Ovary (tissue), 10 donors: ENCODE results near the gene OCIAD2. TPM values are rescaled to one million over a fixed set of nuclear protein-coding genes. Genes with fewer than 3 reads are reported as not detected.

Experiments used
- DNase-seq, 5 donors: peaks; one replicate each; pipeline ENCODE4 v3.0.0-alpha.2; 2019 to 2020
- H3K27ac ChIP-seq, 2 donors: fragments of 200-600 bp; one replicate each; pipeline versions ENCODE4 v1.5.1 to v1.8.0; 2019 to 2022
- H3K27me3 ChIP-seq: fragments of 200-600 bp; one replicate; pipeline ENCODE4 v1.8.0; 2022
- H3K36me3 ChIP-seq: fragments of 200-600 bp; sonication (generic); one replicate; pipeline ENCODE4 v1.5.1; 2019
- H3K4me1 ChIP-seq: one replicate; pipeline ENCODE4 v1.8.1; 2013; ENCODE audit warnings: mild to moderate bottlenecking, moderate library complexity; ENCODE audit not compliant: insufficient read depth
- H3K4me3 ChIP-seq: fragments of 200-600 bp; sonication (generic); one replicate; pipeline ENCODE4 v1.5.1; 2017
- H3K9me3 ChIP-seq, 2 donors: fragments of 200-600 bp in 1 of 2; sonication (generic) in 1 of 2; one replicate each; pipeline versions ENCODE4 v1.5.1 to v1.8.1; 2013 to 2019; ENCODE audit warnings: mild to moderate bottlenecking in 1 of 2, moderate library complexity in 1 of 2
- EP300 ChIP-seq: sonication (generic); formaldehyde crosslinking; IDR thresholded peaks from one replicate; pipeline ENCODE4 v1.6.1; 2017; ENCODE audit warnings: antibody characterized with exemption
- POLR2A ChIP-seq: fragments of 450-650 bp; IDR thresholded peaks from one replicate; pipeline ENCODE4 v1.6.1; 2017; ENCODE audit warnings: antibody characterized with exemption, mild to moderate bottlenecking, moderate library complexity
- WGBS, 3 donors: extraction: QIAGEN DNeasy Blood & Tissue Kit in 1 of 3; methylation state at CpG; one replicate each; pipeline versions ENCODE4 v1.1.5 to v1.1.7; 2013 to 2017; 5-methylcytosine and 5-hydroxymethylcytosine counted together
- intact Hi-C, 4 donors: fragments of 100-400 bp; cut with DNase I; formaldehyde crosslinking; loops; one replicate each; pipeline versions ENCODE4 v1.11.0 to v1.15.1; 2022 to 2023
- long read RNA-seq, 3 donors: library from polyadenylated mRNA in 2 of 3; unstranded in 2 of 3; transcript quantifications; one replicate each; pipeline ENCODE4 v2.0.0 and lab custom pipeline, GENCODE V29; 2021 to 2026
- polyA plus RNA-seq, 2 donors: library from polyadenylated mRNA; stranded (reverse); fragments of 200-250 nt in 1 of 2; fragments of 350-450 nt in 1 of 2; fragmentation: Illumina TruSeq in 1 of 2; extraction: RNeasy Lipid Tissue Mini Kit (QIAGEN cat#74804) in 1 of 2; gene quantifications; one replicate each; pipeline ENCODE4 v1.2.3, GENCODE V29; 2013 to 2014
- total RNA-seq, 7 donors: library from RNA; depleted of rRNA in 2 of 7; stranded (reverse); fragments of >200 nt in 2 of 7; fragmentation: NEBNext Ultra II Directional in 3 of 7; extraction: Animal tissue kit (Norgen Biotek cat#: 25700) in 3 of 7; gene quantifications; one replicate each; pipeline versions ENCODE4 v1.1.0 to v1.2.4, GENCODE V29; 2016 to 2023
- TF ChIP-seq, protein P1 (sequence below), 3 donors: fragments of 450-650 bp in 2 of 3; fragments of 200-600 bp in 1 of 3; IDR thresholded peaks; one replicate each; pipeline versions ENCODE4 v1.5.1 to v1.8.0; 2016 to 2022; ENCODE audit warnings: antibody characterized with exemption in 3 of 3, mild to moderate bottlenecking in 1 of 3
- donor health status: DM: no; HTN: no; CAD: no; lungs with moderate emphysema.
- donor health status: DM: no; HTN: no; CAD: no.
- donor health status: Bipolar disorder and iron deficiency.
- donor health status: DM: yes; HTN: yes; CAD: no.
- donor health status: DM: no; HTN: no; CAD: no.
- donor health status: DM: yes; HTN: yes; CAD: no.

The OCIAD2 gene
- 10 to 100 TPM in 4 of 7 donors, 1 to 10 TPM in 3; 2.1 to 14.6 (median 10.6) TPM for total RNA-seq
- polyA plus RNA-seq, result 10 to 100 TPM; 20.0 to 20.4 TPM
- long read RNA-seq, donor 1, partial matches to known transcripts, result 0 of 6 reads
- long read RNA-seq, donor 1, other reads (novel, unspliced or antisense), result 1 of 6 reads
- long read RNA-seq, donor 2, transcript OCIAD2-205 (7 exons, 1,163 nt), result major isoform, 45 of 49 reads
- long read RNA-seq, donor 2, partial matches to known transcripts, result 0 of 49 reads
- long read RNA-seq, donor 2, other reads (novel, unspliced or antisense), result 0 of 49 reads
- long read RNA-seq, donor 3, transcript OCIAD2-205 (7 exons, 1,163 nt), result major isoform, 9 of 14 reads
- long read RNA-seq, donor 3, partial matches to known transcripts, result 0 of 14 reads
- long read RNA-seq, donor 3, other reads (novel, unspliced or antisense), result 2 of 14 reads

DNA sequence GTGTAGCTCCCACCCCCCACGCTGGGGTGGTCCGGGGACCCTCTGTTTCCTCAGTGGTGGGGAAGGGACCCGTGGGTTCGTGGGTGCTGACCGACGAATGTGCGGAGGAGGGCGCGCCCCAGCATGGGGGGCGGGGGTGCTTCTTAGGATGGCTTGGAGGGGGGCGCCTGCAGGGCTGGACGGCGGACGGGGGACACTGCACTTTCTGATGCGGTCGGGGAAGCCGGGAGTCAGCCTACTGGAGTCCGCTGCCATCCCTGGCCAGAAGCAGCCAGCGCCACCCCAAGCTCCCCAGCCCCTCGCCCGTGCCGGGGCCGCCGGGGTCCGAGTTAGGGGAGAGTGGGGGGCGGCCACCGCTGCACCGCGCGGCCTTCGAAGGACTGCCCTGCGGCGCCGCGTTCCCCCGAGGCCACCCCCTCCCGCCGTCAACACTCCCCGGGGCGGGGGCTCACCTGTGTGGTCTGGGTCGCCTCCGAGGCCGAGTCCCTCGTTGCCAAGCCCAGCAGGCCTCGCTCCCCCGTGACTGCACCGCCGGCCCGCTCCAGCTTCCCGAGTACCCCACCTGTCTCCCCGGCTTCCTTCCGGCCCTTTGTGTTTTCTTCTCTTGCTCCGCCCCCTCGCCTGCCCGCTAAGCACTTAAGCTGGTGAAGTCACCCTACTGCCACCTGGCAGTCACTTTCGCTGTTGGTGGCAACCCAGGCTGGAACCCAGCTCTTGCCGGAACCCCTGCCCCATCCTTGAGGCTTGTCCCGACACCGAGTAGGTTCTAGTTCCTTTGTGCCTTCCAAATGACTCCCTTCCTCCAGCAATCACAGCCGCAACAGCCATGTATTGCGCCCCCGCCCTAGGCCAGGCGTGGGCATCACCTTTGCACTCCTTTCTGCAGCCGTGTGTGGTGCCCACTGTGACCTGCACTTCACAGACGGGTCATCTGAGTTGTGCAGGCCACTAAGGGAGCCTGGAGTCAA lies at the start of gene OCIAD2:
Gene OCIAD2, minus strand, starts transcription at position 569 of the 968 bp plus-strand sequence. CDS start 2,225 bp downstream, outside the sequence.
- Histone ChIP-seq H3K9me3 (no peaks in the 10 kb centered on the region), H3K27ac (no peak within 1 kb of the TSS), H3K36me3 (no peaks in the 10 kb centered on the region), H3K27me3 (no peaks in the 10 kb centered on the region), H3K4me3 (peak within 1 kb of the TSS; percentile 71), H3K4me1 (peaks cover 1% of the 10 kb centered on the region)
- DNase-seq, result peak; percentile 37 to 47 (median 38)
- TF ChIP-seq, protein P1, sequence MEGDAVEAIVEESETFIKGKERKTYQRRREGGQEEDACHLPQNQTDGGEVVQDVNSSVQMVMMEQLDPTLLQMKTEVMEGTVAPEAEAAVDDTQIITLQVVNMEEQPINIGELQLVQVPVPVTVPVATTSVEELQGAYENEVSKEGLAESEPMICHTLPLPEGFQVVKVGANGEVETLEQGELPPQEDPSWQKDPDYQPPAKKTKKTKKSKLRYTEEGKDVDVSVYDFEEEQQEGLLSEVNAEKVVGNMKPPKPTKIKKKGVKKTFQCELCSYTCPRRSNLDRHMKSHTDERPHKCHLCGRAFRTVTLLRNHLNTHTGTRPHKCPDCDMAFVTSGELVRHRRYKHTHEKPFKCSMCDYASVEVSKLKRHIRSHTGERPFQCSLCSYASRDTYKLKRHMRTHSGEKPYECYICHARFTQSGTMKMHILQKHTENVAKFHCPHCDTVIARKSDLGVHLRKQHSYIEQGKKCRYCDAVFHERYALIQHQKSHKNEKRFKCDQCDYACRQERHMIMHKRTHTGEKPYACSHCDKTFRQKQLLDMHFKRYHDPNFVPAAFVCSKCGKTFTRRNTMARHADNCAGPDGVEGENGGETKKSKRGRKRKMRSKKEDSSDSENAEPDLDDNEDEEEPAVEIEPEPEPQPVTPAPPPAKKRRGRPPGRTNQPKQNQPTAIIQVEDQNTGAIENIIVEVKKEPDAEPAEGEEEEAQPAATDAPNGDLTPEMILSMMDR (IDR thresholded peaks at IDR 0.05), result no peak
- TF ChIP-seq POLR2A, result no peak
- TF ChIP-seq EP300, result no peak
- 6 to 12% (median 9%) methylated on average over 34 to 65 of the region's 65 CpGs for WGBS, 3 donors
- intact Hi-C loops, result no loop called here

GRCh38 chr4:48954314-48954713 lies 47.7 kb upstream of the OCIAD2 start:
- no peak for DNase-seq
- H3K9me3 ChIP-seq, result no peaks in the 10 kb centered on the region
- TF ChIP-seq, protein P1 (IDR thresholded peaks at IDR 0.05), result no peak
- no peak for TF ChIP-seq EP300
- no peak for TF ChIP-seq POLR2A
- H3K4me3 ChIP-seq, result no peak overlapping the region
- H3K27ac ChIP-seq, result no peak overlapping the region
- H3K4me1 ChIP-seq, result no peaks in the 10 kb centered on the region
- WGBS, 3 donors, result 75 to 83% (median 76%) methylated on average over 2 of the region's 2 CpGs
- intact Hi-C loops, result no loop called here
- H3K36me3 ChIP-seq, result no peaks in the 10 kb centered on the region
- H3K27me3 ChIP-seq, result no peaks in the 10 kb centered on the region

- intact Hi-C loops, result no loop called here
- DNase-seq, result no peak
- no peak overlapping the region for H3K27ac ChIP-seq
- no peaks in the 10 kb centered on the region for H3K9me3 ChIP-seq
- no peaks in the 10 kb centered on the region for H3K4me1 ChIP-seq
- WGBS, 3 donors, result 73 to 82% (median 76%) methylated on average over 4 of the region's 4 CpGs
- no peaks in the 10 kb centered on the region for H3K27me3 ChIP-seq
- H3K4me3 ChIP-seq, result no peak overlapping the region
- no peak for TF ChIP-seq EP300
- TF ChIP-seq, protein P1 (IDR thresholded peaks at IDR 0.05), result no peak
- no peak for TF ChIP-seq POLR2A
- no peaks in the 10 kb centered on the region for H3K36me3 ChIP-seq
Observed at GRCh38 chr4:48949518-48950219, 43.1 kb upstream of the OCIAD2 start.

DNA sequence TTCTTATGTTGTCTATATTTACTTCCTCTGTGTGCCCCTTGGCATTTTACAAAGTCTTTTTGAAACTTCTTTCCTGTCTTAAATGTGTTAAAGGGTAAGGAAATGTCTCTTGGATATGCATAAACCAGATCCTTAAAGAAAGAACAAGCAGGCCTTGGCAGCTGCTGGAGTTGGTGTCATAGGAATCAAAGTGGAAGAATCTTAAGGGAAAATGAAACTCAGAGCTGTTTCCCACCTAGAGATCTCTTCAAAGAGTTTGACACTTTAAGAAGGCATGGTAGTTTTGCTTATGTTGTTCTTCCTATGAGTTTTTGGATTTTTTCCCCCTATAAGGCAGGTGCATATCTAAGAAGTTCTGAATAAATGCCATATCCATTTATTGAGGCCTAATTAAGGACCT lies 42.5 kb upstream of the OCIAD2 start:
- no peaks in the 10 kb centered on the region for H3K27me3 ChIP-seq
- TF ChIP-seq EP300, result no peak
- TF ChIP-seq, protein P1 (IDR thresholded peaks at IDR 0.05), result no peak
- TF ChIP-seq POLR2A, result no peak
- H3K36me3 ChIP-seq, result no peaks in the 10 kb centered on the region
- H3K4me1 ChIP-seq, result no peaks in the 10 kb centered on the region
- no peak for DNase-seq
- H3K9me3 ChIP-seq, result no peaks in the 10 kb centered on the region
- no peak overlapping the region for H3K27ac ChIP-seq
- H3K4me3 ChIP-seq, result no peak overlapping the region
- intact Hi-C loops, result no loop called here
